ENCODE data around the gene TTC7B.

TTC7B gene

GRCh38 chr14:90608281-90608680 is 207.9 kb downstream of the TTC7B start:
- POLR2A ChIA-PET (ENCODE audit: low non-redundant PET): no interaction called here
- TF ChIP-seq CTCF (conservative IDR thresholded peaks at IDR 0.05; ENCODE audit: low read depth): no peak
- no peak for DNase-seq (ENCODE audit: low spot score)
- CTCF ChIA-PET: interaction anchor here (0.7 kb wide), 1 partner anchor 55 kb away, joined by 4 read pairs; no protein-coding TSS in a partner anchor
- H3K27ac ChIP-seq: no peak overlapping the region

GRCh38 chr14:90607141-90607540 is 209.1 kb downstream of the TTC7B start:
- DNase-seq (ENCODE audit: low spot score): no peak
- POLR2A ChIA-PET (ENCODE audit: low non-redundant PET): no interaction called here
- no peak for TF ChIP-seq CTCF (conservative IDR thresholded peaks at IDR 0.05; ENCODE audit: low read depth)
- H3K27ac ChIP-seq: no peak overlapping the region
- CTCF ChIA-PET: no interaction called here

GRCh38 chr14:90606434-90606833 is 209.8 kb downstream of the TTC7B start:
- H3K27ac ChIP-seq: no peak overlapping the region
- TF ChIP-seq CTCF (conservative IDR thresholded peaks at IDR 0.05; ENCODE audit: low read depth): no peak
- ChIA-PET CTCF (no interaction called here), POLR2A (ENCODE audit: low non-redundant PET) (no interaction called here)
- no peak for DNase-seq (ENCODE audit: low spot score)

- no peak overlapping the region for H3K27ac ChIP-seq
- CTCF ChIA-PET: interaction anchor here (0.5 to 1.0 kb wide), 2 partner anchors 8 to 68 kb away, joined by 3 read pairs; no protein-coding TSS in a partner anchor
- POLR2A ChIA-PET (ENCODE audit: low non-redundant PET): no interaction called here
- DNase-seq (ENCODE audit: low spot score): no peak
- no peak for TF ChIP-seq CTCF (conservative IDR thresholded peaks at IDR 0.05; ENCODE audit: low read depth)
Measured at GRCh38 chr14:90605430-90605829, 210.8 kb downstream of the TTC7B start.

- TF ChIP-seq CTCF (conservative IDR thresholded peaks at IDR 0.05; ENCODE audit: low read depth): no peak
- ChIA-PET POLR2A (ENCODE audit: low non-redundant PET) (no interaction called here), CTCF (interaction anchor here (0.7 kb wide), 1 partner anchor 67 kb away, joined by 3 read pairs; no protein-coding TSS in a partner anchor)
- no peak for DNase-seq (ENCODE audit: low spot score)
- H3K27ac ChIP-seq: no peak overlapping the region
Measured at GRCh38 chr14:90604356-90604755, 211.9 kb downstream of the TTC7B start.

GRCh38 chr14:90603841-90604240 is 212.4 kb downstream of the TTC7B start:
- ChIA-PET CTCF (no interaction called here), POLR2A (ENCODE audit: low non-redundant PET) (no interaction called here)
- TF ChIP-seq CTCF (conservative IDR thresholded peaks at IDR 0.05; ENCODE audit: low read depth): no peak
- no peak overlapping the region for H3K27ac ChIP-seq
- no peak for DNase-seq (ENCODE audit: low spot score)

- ChIA-PET CTCF (no interaction called here), POLR2A (ENCODE audit: low non-redundant PET) (no interaction called here)
- DNase-seq (ENCODE audit: low spot score): no peak
Measured at GRCh38 chr14:90603336-90603735, 212.9 kb downstream of the TTC7B start.

More at GRCh38 chr14:90603336-90603735, 212.9 kb downstream of the TTC7B start:
- TF ChIP-seq CTCF (conservative IDR thresholded peaks at IDR 0.05; ENCODE audit: low read depth): no peak
- H3K27ac ChIP-seq: no peak overlapping the region

Measured in RWPE1 (cell line).